ENCODE results near the gene CFAP61. TPM values are rescaled to one million over a fixed set of nuclear protein-coding genes. Genes with fewer than 3 reads are reported as not detected.

Gene CFAP61
- total RNA-seq, 1 experiment from 2014 or later, result 0.61 TPM

DNA sequence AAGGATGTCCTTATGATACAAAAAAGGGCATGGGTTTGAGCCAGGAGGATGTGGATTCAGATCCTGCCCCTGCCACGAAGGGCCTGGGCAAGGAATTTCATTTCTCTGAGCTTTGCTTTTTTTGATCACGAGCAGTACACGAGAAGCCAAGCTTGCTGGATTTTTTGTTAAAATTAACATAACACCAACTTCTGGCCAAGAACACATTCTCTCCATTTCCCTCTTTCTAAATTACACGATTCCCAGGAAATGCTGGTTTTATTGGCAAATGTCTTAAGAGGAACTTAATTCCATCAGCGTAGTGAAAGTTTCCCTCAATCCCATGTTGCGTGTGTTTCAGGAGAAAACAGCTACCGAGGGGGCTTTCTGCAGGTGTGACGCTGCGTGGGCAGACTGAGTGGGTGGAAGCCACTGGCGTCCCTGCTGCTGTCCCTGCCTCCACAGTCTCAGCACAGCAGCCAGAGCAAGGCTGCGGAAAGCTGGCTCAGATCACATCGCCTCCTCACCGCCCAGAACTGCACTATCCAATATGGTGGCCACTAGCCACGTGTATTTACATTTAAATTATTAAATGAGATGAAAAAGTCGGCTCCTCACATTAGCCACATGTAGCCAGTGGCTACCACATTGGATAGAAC, 194.8 kb downstream of the CFAP61 start:
- H3K27ac Mint-ChIP-seq, result no peak overlapping the region
- no peaks in the 10 kb centered on the region for H3K4me1 Mint-ChIP-seq
- no peak for ATAC-seq
- CTCF ChIA-PET, result interaction anchor here (1.1 kb wide), 1 partner anchor 9 kb away, joined by 3 read pairs; no protein-coding TSS in a partner anchor
- H3K27me3 Mint-ChIP-seq (ENCODE audit: low read depth), result no peaks in the 10 kb centered on the region; the same call in 1 of the 2 replicates
- DNase-seq (ENCODE audit: low spot score), result no peak
- H3K4me3 Mint-ChIP-seq, result no peak overlapping the region
- H3K9me3 Mint-ChIP-seq, result peaks cover 38% of the 10 kb centered on the region
- TF ChIP-seq, protein P1, sequence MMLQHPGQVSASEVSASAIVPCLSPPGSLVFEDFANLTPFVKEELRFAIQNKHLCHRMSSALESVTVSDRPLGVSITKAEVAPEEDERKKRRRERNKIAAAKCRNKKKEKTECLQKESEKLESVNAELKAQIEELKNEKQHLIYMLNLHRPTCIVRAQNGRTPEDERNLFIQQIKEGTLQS (CRISPR knock-in tag; conservative IDR thresholded peaks at IDR 0.05), result no peak
- TF ChIP-seq, protein P2, sequence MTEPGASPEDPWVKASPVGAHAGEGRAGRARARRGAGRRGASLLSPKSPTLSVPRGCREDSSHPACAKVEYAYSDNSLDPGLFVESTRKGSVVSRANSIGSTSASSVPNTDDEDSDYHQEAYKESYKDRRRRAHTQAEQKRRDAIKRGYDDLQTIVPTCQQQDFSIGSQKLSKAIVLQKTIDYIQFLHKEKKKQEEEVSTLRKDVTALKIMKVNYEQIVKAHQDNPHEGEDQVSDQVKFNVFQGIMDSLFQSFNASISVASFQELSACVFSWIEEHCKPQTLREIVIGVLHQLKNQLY (CRISPR knock-in tag; IDR thresholded peaks at IDR 0.05), result no peak
- TF ChIP-seq IRF2 (CRISPR knock-in tag; IDR thresholded peaks at IDR 0.05; ENCODE audit: borderline replicate concordance, low read depth), result no peak
- TF ChIP-seq ZNF317 (CRISPR knock-in tag; IDR thresholded peaks at IDR 0.05; ENCODE audit: borderline replicate concordance, low read depth), result no peak
- TF ChIP-seq GABPB1 (CRISPR knock-in tag; IDR thresholded peaks at IDR 0.05), result no peak
- TF ChIP-seq TCF7 (CRISPR knock-in tag; IDR thresholded peaks at IDR 0.05; ENCODE audit: low read depth), result no peak
- no peak for TF ChIP-seq JAZF1 (CRISPR knock-in tag; IDR thresholded peaks at IDR 0.05)
- TF ChIP-seq SMAD3 (CRISPR knock-in tag; IDR thresholded peaks at IDR 0.05; ENCODE audit: borderline replicate concordance), result no peak
- TF ChIP-seq, protein P3, sequence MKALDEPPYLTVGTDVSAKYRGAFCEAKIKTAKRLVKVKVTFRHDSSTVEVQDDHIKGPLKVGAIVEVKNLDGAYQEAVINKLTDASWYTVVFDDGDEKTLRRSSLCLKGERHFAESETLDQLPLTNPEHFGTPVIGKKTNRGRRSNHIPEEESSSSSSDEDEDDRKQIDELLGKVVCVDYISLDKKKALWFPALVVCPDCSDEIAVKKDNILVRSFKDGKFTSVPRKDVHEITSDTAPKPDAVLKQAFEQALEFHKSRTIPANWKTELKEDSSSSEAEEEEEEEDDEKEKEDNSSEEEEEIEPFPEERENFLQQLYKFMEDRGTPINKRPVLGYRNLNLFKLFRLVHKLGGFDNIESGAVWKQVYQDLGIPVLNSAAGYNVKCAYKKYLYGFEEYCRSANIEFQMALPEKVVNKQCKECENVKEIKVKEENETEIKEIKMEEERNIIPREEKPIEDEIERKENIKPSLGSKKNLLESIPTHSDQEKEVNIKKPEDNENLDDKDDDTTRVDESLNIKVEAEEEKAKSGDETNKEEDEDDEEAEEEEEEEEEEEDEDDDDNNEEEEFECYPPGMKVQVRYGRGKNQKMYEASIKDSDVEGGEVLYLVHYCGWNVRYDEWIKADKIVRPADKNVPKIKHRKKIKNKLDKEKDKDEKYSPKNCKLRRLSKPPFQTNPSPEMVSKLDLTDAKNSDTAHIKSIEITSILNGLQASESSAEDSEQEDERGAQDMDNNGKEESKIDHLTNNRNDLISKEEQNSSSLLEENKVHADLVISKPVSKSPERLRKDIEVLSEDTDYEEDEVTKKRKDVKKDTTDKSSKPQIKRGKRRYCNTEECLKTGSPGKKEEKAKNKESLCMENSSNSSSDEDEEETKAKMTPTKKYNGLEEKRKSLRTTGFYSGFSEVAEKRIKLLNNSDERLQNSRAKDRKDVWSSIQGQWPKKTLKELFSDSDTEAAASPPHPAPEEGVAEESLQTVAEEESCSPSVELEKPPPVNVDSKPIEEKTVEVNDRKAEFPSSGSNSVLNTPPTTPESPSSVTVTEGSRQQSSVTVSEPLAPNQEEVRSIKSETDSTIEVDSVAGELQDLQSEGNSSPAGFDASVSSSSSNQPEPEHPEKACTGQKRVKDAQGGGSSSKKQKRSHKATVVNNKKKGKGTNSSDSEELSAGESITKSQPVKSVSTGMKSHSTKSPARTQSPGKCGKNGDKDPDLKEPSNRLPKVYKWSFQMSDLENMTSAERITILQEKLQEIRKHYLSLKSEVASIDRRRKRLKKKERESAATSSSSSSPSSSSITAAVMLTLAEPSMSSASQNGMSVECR (CRISPR knock-in tag; IDR thresholded peaks at IDR 0.05; ENCODE audit: borderline replicate concordance), result no peak
- no peak for TF ChIP-seq CBFB (CRISPR knock-in tag; IDR thresholded peaks at IDR 0.05; ENCODE audit: low read depth)
- TF ChIP-seq, protein P4, sequence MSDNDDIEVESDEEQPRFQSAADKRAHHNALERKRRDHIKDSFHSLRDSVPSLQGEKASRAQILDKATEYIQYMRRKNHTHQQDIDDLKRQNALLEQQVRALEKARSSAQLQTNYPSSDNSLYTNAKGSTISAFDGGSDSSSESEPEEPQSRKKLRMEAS (CRISPR knock-in tag; IDR thresholded peaks at IDR 0.05), result no peak
- no peak for TF ChIP-seq NR1H2 (CRISPR knock-in tag; IDR thresholded peaks at IDR 0.05)
- TF ChIP-seq HMGA2 (CRISPR knock-in tag; IDR thresholded peaks at IDR 0.05), result no peak
- TF ChIP-seq NR3C1 (CRISPR knock-in tag; conservative IDR thresholded peaks at IDR 0.05; ENCODE audit: low read depth), result no peak
- TF ChIP-seq, protein P5, sequence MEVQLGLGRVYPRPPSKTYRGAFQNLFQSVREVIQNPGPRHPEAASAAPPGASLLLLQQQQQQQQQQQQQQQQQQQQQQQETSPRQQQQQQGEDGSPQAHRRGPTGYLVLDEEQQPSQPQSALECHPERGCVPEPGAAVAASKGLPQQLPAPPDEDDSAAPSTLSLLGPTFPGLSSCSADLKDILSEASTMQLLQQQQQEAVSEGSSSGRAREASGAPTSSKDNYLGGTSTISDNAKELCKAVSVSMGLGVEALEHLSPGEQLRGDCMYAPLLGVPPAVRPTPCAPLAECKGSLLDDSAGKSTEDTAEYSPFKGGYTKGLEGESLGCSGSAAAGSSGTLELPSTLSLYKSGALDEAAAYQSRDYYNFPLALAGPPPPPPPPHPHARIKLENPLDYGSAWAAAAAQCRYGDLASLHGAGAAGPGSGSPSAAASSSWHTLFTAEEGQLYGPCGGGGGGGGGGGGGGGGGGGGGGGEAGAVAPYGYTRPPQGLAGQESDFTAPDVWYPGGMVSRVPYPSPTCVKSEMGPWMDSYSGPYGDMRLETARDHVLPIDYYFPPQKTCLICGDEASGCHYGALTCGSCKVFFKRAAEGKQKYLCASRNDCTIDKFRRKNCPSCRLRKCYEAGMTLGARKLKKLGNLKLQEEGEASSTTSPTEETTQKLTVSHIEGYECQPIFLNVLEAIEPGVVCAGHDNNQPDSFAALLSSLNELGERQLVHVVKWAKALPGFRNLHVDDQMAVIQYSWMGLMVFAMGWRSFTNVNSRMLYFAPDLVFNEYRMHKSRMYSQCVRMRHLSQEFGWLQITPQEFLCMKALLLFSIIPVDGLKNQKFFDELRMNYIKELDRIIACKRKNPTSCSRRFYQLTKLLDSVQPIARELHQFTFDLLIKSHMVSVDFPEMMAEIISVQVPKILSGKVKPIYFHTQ (CRISPR knock-in tag; IDR thresholded peaks at IDR 0.05), result no peak
- POLR2A ChIA-PET, result no interaction called here
- H3K36me3 Mint-ChIP-seq, result peaks cover 30% of the 10 kb centered on the region

DNA sequence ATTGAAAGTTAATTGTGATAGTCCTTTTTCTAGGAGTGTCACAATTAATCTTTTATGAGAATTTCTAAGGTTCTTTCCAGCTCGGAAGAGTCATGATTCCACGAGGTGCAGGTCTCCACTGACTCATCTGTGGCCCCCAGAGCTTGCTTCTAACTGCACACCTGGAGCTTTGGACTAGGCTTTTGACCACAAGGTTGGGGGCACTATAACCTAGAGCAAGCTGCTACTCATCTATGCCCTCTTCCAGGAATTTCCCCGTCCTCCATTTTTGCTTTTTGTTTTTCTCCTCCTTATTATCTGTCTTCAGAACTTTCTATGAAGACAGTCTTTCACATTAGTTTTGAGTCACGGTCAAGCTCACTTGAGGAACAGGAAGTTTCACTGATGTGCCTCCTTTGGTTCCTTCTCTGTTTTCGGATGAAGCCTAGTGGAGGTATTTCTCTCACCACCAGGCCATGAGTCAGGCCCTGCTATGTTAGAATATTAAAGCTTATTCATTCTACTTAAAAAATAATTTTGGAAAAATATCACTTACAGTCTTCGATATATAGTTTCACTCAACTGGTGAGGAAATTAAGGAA, 196.4 kb downstream of the CFAP61 start:
- CTCF ChIA-PET, result interaction anchor here (2.2 kb wide), 1 partner anchor 11 kb away, joined by 6 read pairs; no protein-coding TSS in a partner anchor
- TF ChIP-seq GTF2I (CRISPR knock-in tag; conservative IDR thresholded peaks at IDR 0.05), result no peak
- no peak for TF ChIP-seq CREB1 (CRISPR knock-in tag; IDR thresholded peaks at IDR 0.05)
- TF ChIP-seq GRHL2 (CRISPR knock-in tag; IDR thresholded peaks at IDR 0.05; ENCODE audit: insufficient replicate concordance, severe bottlenecking), result no peak
- TF ChIP-seq, protein P6, sequence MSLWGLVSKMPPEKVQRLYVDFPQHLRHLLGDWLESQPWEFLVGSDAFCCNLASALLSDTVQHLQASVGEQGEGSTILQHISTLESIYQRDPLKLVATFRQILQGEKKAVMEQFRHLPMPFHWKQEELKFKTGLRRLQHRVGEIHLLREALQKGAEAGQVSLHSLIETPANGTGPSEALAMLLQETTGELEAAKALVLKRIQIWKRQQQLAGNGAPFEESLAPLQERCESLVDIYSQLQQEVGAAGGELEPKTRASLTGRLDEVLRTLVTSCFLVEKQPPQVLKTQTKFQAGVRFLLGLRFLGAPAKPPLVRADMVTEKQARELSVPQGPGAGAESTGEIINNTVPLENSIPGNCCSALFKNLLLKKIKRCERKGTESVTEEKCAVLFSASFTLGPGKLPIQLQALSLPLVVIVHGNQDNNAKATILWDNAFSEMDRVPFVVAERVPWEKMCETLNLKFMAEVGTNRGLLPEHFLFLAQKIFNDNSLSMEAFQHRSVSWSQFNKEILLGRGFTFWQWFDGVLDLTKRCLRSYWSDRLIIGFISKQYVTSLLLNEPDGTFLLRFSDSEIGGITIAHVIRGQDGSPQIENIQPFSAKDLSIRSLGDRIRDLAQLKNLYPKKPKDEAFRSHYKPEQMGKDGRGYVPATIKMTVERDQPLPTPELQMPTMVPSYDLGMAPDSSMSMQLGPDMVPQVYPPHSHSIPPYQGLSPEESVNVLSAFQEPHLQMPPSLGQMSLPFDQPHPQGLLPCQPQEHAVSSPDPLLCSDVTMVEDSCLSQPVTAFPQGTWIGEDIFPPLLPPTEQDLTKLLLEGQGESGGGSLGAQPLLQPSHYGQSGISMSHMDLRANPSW (CRISPR knock-in tag; conservative IDR thresholded peaks at IDR 0.05; ENCODE audit: low read depth), result no peak
- no peak for TF ChIP-seq ZNF317 (CRISPR knock-in tag; IDR thresholded peaks at IDR 0.05; ENCODE audit: borderline replicate concordance, low read depth)
- TF ChIP-seq, protein P7, sequence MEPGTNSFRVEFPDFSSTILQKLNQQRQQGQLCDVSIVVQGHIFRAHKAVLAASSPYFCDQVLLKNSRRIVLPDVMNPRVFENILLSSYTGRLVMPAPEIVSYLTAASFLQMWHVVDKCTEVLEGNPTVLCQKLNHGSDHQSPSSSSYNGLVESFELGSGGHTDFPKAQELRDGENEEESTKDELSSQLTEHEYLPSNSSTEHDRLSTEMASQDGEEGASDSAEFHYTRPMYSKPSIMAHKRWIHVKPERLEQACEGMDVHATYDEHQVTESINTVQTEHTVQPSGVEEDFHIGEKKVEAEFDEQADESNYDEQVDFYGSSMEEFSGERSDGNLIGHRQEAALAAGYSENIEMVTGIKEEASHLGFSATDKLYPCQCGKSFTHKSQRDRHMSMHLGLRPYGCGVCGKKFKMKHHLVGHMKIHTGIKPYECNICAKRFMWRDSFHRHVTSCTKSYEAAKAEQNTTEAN (CRISPR knock-in tag; IDR thresholded peaks at IDR 0.05), result no peak
- no peak for TF ChIP-seq CBFB (CRISPR knock-in tag; IDR thresholded peaks at IDR 0.05; ENCODE audit: low read depth)
- no peak for TF ChIP-seq ZNF396 (CRISPR knock-in tag; IDR thresholded peaks at IDR 0.05; ENCODE audit: borderline replicate concordance)

More for the DNA sequence above, 196.4 kb downstream of the CFAP61 start:
- H3K4me1 Mint-ChIP-seq, result peaks cover 6% of the 10 kb centered on the region
- no peak for DNase-seq (ENCODE audit: low spot score)
- H3K9me3 Mint-ChIP-seq, result peaks cover 30% of the 10 kb centered on the region
- H3K4me3 Mint-ChIP-seq, result no peak overlapping the region
- H3K36me3 Mint-ChIP-seq, result peaks cover 22% of the 10 kb centered on the region
- no peak overlapping the region for H3K27ac Mint-ChIP-seq
- POLR2A ChIA-PET, result no interaction called here
- ATAC-seq, result no peak
- no peaks in the 10 kb centered on the region; the same call in 1 of the 2 replicates for H3K27me3 Mint-ChIP-seq (ENCODE audit: low read depth)
